K562 (cell line): ENCODE data around the gene KRT80. TPM values are rescaled to one million over a fixed set of nuclear protein-coding genes. Genes with fewer than 3 reads are reported as not detected.

Experiments
- ATAC-seq: fragments of 200-7000 bp; cut with Tn5 transposase; 3 replicates; pipeline ENCODE4 v1.9.1; 2020; ENCODE audit warnings: moderate library complexity
- BruUV-seq: library from RNA; stranded (reverse); fragments of 400-500 nt; replicated peaks from 2 replicates; lab custom pipeline; 2021; lab: Mats Ljungman, UMichigan
- CTCF ChIA-PET: fragments of 300-600 bp; formaldehyde crosslinking; extraction: SDS; loops from one replicate; lab custom pipeline; 2021; ENCODE audit warnings: low intra/inter-chr PET ratio; lab: Yijun Ruan, JAX
- POLR2A ChIA-PET: fragments of 300-600, 350-650 bp; sonication (Branson Sonifier 250); formaldehyde crosslinking; extraction: SDS; loops from one replicate; lab custom pipeline; 2021; ENCODE audit warnings: antibody characterized with exemption, inconsistent platforms; lab: Yijun Ruan, JAX
- DNase-seq, 4 experiments: peaks; one replicate each; pipeline versions ENCODE4 v3.0.0 to v3.0.0-alpha.2; 2011 to 2018; ENCODE audit warnings: low spot score in 3 of 4, mixed read lengths in 3 of 4; ENCODE audit errors: extremely low read depth in 1 of 4
- FAIRE-seq: peaks from 2 replicates; lab custom pipeline; 2011; peaks lifted over from hg19 to GRCh38; lab: Jason Lieb, UNC
- H2AFZ ChIP-seq: 2 replicates; pipeline ENCODE4 v1.6.0; 2011; ENCODE audit warnings: low read depth, low read length, control low read depth, inconsistent platforms
- H3K27ac ChIP-seq: fragments of 200-600 bp; 3 replicates; pipeline ENCODE4 v1.8.0; 2011; ENCODE audit warnings: low read depth, mild to moderate bottlenecking, control low read depth, inconsistent platforms, low read length, moderate library complexity, mixed read lengths; ENCODE audit errors: extremely low read depth
- H3K27me3 ChIP-seq, 2 experiments: fragments of 300-600 bp in 1 of 2; 2 replicates in 1 of 2; 3 replicates in 1 of 2; pipeline versions ENCODE4 v1.6.0 to v1.8.0; 2011; ENCODE audit warnings: inconsistent platforms in 2 of 2, low read length in 2 of 2, mild to moderate bottlenecking in 1 of 2, mixed read lengths in 1 of 2, moderate library complexity in 1 of 2; ENCODE audit not compliant: control insufficient read depth in 2 of 2, insufficient read depth in 2 of 2
- H3K36me3 ChIP-seq: fragments of 300-600 bp; 3 replicates; pipeline ENCODE4 v1.8.0; 2011; ENCODE audit warnings: mild to moderate bottlenecking, low read length, inconsistent platforms; ENCODE audit not compliant: control insufficient read depth, insufficient read depth
- H3K4me1 ChIP-seq, 2 experiments: fragments of 200-600 bp in 1 of 2; replicated peaks in 1 of 2; 2 replicates in 1 of 2; 3 replicates in 1 of 2; pipeline versions ENCODE4 v1.5.1 to v1.8.0; 2011; ENCODE audit warnings: inconsistent platforms in 2 of 2, low read length in 2 of 2, mild to moderate bottlenecking in 1 of 2, mixed read lengths in 1 of 2, moderate library complexity in 1 of 2; ENCODE audit not compliant: control insufficient read depth in 2 of 2, insufficient read depth in 2 of 2
- H3K4me2 ChIP-seq: 2 replicates; pipeline ENCODE4 v1.6.1; 2011; ENCODE audit warnings: low read length, control low read depth, inconsistent platforms, mixed read lengths; ENCODE audit not compliant: insufficient read depth
- H3K4me3 ChIP-seq: fragments of 200-600 bp; sonication (generic), shearing (Covaris generic); 2 replicates; pipeline ENCODE4 v1.5.1; 2016; ENCODE audit warnings: control low read depth, inconsistent platforms
- H3K79me2 ChIP-seq: fragments of 200-600 bp; 3 replicates; pipeline ENCODE4 v1.8.0; 2011; ENCODE audit warnings: low read length, inconsistent platforms; ENCODE audit not compliant: control insufficient read depth, insufficient read depth
- H3K9ac ChIP-seq, 2 experiments: 2 replicates each; pipeline versions ENCODE4 v1.6.0 to v1.6.1; 2011; ENCODE audit warnings: low read depth in 2 of 2, low read length in 2 of 2, control low read depth in 1 of 2, inconsistent platforms in 1 of 2, mild to moderate bottlenecking in 1 of 2, mixed read lengths in 1 of 2; ENCODE audit not compliant: insufficient read depth in 1 of 2
- H3K9me1 ChIP-seq: one replicate; pipeline ENCODE4 v1.6.0; 2011; ENCODE audit warnings: inconsistent platforms, mild to moderate bottlenecking, low read length, moderate library complexity; ENCODE audit not compliant: control insufficient read depth, insufficient read depth
- H3K9me3 ChIP-seq: replicated peaks from 2 replicates; pipeline ENCODE4 v1.5.1; 2011; ENCODE audit warnings: low read depth, low read length, inconsistent platforms; ENCODE audit not compliant: control insufficient read depth, insufficient read depth
- H4K20me1 ChIP-seq: replicated peaks from 2 replicates; pipeline ENCODE4 v1.6.1; 2011; ENCODE audit warnings: low read length, inconsistent platforms, mixed read lengths; ENCODE audit not compliant: control insufficient read depth, insufficient read depth
- ATF1 ChIP-seq, 2 experiments: fragments of 450-650 bp in 1 of 2; IDR thresholded peaks; 2 replicates each; pipeline ENCODE4 v1.6.1; 2016; ENCODE audit warnings: missing compliant biosample characterization in 1 of 2, missing genetic modification characterization in 1 of 2
- C11orf30 ChIP-seq: fragments of 450-650 bp; IDR thresholded peaks from 2 replicates; pipeline ENCODE4 v1.6.1; 2016; ENCODE audit warnings: low read depth, mild to moderate bottlenecking
- MAZ ChIP-seq, 2 experiments: fragments of 450-650 bp in 1 of 2; sonication (generic) in 1 of 2; formaldehyde crosslinking; IDR thresholded peaks in 1 of 2; conservative IDR thresholded peaks in 1 of 2; 2 replicates each; pipeline versions ENCODE4 v1.4.0 to v1.5.0; 2020; ENCODE audit warnings: mild to moderate bottlenecking in 1 of 2, missing genetic modification reagents in 1 of 2
- PHF21A ChIP-seq: fragments of 450-650 bp; IDR thresholded peaks from 2 replicates; pipeline ENCODE4 v1.6.1; 2017; ENCODE audit warnings: low read depth, borderline replicate concordance
- PHTF2 ChIP-seq: fragments of 250-450 bp; sonication (Bioruptor Pico); IDR thresholded peaks from 2 replicates; pipeline ENCODE4 v1.5.0; 2021; ENCODE audit warnings: mild to moderate bottlenecking
- RB1 ChIP-seq: fragments of 450-650 bp; IDR thresholded peaks from 2 replicates; pipeline ENCODE4 v1.6.1; 2017; ENCODE audit warnings: low read depth, mild to moderate bottlenecking
- ZNF239 ChIP-seq: fragments of 250-450 bp; sonication (Bioruptor Pico); IDR thresholded peaks from 2 replicates; pipeline ENCODE4 v1.4.0; 2020; ENCODE audit warnings: mild to moderate bottlenecking
- ZNF3 ChIP-seq: fragments of 250-450 bp; sonication (Bioruptor Pico); IDR thresholded peaks from 2 replicates; pipeline ENCODE4 v1.5.0; 2021; ENCODE audit warnings: mild to moderate bottlenecking, moderate library complexity
- WGBS: fragments of 100-300 bp; shearing (Covaris generic); methylation state at CpG from one replicate; pipeline ENCODE4 v1.1.6; 2016; ENCODE audit warnings: low coverage, mixed read lengths; ENCODE audit not compliant: insufficient coverage; ENCODE audit errors: missing lambda C conversion rate; 5-methylcytosine and 5-hydroxymethylcytosine counted together
- in situ Hi-C: fragments of 300-500 bp; cut with MboI; formaldehyde crosslinking; loops from 4 replicates; pipeline ENCODE4 v1.15.0; 2018; ENCODE audit warnings: inconsistent platforms, mixed read lengths
- intact Hi-C: fragments of 100-400 bp; cut with micrococcal nuclease; formaldehyde crosslinking; loops from 2 replicates; pipeline ENCODE4 v1.14.2; 2022
- polyA plus RNA-seq, 8 experiments: library from polyadenylated mRNA; depleted of rRNA in 4 of 8; stranded (reverse) in 5 of 8; unstranded in 3 of 8; fragments of >200 nt; fragmentation: Nextera tagmentation in 2 of 8; fragmentation: Illumina TruSeq in 1 of 8; extraction: Ambion mirVana in 2 of 8; extraction: Trizol in 1 of 8; gene quantifications; 2 replicates each; pipeline versions ENCODE4 v1.2.1 to v1.2.3, GENCODE V29; 2011 to 2014; ENCODE audit warnings: inconsistent platforms in 1 of 8, missing spikeins in 1 of 8
- total RNA-seq, 7 experiments: library from RNA; depleted of rRNA in 6 of 7; stranded (reverse); fragments of >200 nt in 6 of 7; fragmentation: Illumina TruSeq in 2 of 7; extraction: Trizol in 2 of 7; gene quantifications; 2 replicates each; pipeline versions ENCODE4 v1.2.1 to v1.2.3, GENCODE V29; 2011 to 2021; ENCODE audit warnings: low replicate concordance in 1 of 7
- TF ChIP-seq, protein P1 (sequence below), 3 experiments: IDR thresholded peaks in 2 of 3; conservative IDR thresholded peaks in 1 of 3; 2 replicates each; pipeline ENCODE4 v1.5.1; 2011 to 2012; ENCODE audit warnings: low read length in 3 of 3, mild to moderate bottlenecking in 3 of 3, control low read depth in 2 of 3, improper control_type of control experiment in 1 of 3, inconsistent platforms in 1 of 3, low read depth in 1 of 3, mixed read lengths in 1 of 3, moderate library complexity in 1 of 3; ENCODE audit not compliant: insufficient read depth in 2 of 3
- TF ChIP-seq, protein P2 (sequence below): fragments of 250-450 bp; sonication (Bioruptor Pico); IDR thresholded peaks from 2 replicates; pipeline ENCODE4 v1.5.0; 2021
- TF ChIP-seq, protein P3 (sequence below), 2 experiments: fragments of 450-650 bp; IDR thresholded peaks; 2 replicates each; pipeline ENCODE4 v1.6.1; 2016
- TF ChIP-seq, protein P4 (sequence below): IDR thresholded peaks from 3 replicates; pipeline ENCODE4 v1.6.1; 2011; ENCODE audit warnings: borderline replicate concordance, mild to moderate bottlenecking, moderate library complexity; ENCODE audit not compliant: insufficient read length; ENCODE audit errors: extremely low read depth

KRT80 gene
- total and polyA plus RNA-seq, 9 of the 15 experiments (the other 6 are each of a cell fraction or from before 2014, with no cell fraction given), result not detected

DNA sequence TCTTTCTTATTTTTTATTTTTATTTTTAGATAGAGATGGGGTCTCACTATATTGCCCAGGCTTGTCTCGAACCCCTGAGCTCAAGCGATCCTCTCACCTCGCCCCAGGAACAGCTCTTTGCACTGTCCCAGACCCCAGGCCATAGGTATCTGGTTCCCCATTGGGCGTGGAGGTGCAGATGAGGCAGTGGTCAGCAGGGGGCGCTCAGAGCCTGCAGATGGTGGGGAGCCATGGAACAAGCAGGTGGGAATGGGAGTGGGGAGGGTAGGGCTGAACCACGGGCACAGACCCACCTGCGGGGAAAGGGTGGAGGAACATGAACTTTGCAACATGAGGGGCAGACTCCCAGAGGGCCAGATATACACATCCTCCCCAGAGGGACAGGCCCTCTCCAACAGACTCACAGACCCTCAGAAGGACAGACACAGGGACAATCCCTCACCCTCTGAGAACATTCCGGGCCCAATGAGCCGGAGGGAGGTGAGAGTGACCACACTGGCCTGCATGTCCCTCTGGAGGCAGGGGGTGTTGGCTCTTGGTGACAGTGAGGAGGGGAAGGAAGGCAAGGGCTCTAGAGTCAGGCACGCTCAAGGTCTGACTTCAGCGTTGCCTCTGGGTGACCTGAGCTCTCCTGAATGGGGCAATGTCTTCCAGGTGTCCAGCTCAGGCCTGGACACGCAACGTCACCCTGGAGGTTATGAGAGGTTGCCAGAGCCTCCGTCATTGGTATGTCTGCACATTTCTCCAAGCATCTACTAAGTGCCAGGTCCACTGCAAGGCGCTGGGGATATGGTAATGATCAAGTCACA is 34.9 kb downstream of the KRT80 start:
- peaks cover 0 to 6% of the 10 kb centered on the region in 2 experiments; a peak in 3 of 5 replicates for H3K4me1 ChIP-seq
- H3K9me1 ChIP-seq, result no peaks in the 10 kb centered on the region
- ATAC-seq (peak; percentile 88), FAIRE-seq (peak; percentile 65), DNase-seq (peak; percentile 76 to 86 (median 82))
- H4K20me1 ChIP-seq, result 0 out of 2 replicates have a peak, but pooled peaks cover 6% of the 10 kb centered on the region
- no peak overlapping the region for H3K4me2 ChIP-seq
- intact Hi-C loops, result loop anchor here (5.0 to 10.0 kb wide), 4 partner anchors 208 to 825 kb away; partner anchors contain the start of gene KRT85
- POLR2A ChIA-PET, result interaction anchor here (0.6 kb wide), 1 partner anchor 729 kb away, joined by 3 read pairs; no protein-coding TSS in a partner anchor
- WGBS, result 8% methylated on average over 12 of the region's 15 CpGs
- peaks cover 7 to 18% of the 10 kb centered on the region in 2 experiments; a peak in 4 of 5 replicates for H3K27me3 ChIP-seq
- H3K27ac ChIP-seq, result no peak overlapping the region
- H3K9me3 ChIP-seq, result no peaks in the 10 kb centered on the region
- no peak overlapping the region for H3K9ac ChIP-seq
- CTCF ChIA-PET, result interaction anchor here (0.6 to 2.8 kb wide), 6 partner anchors 56 to 824 kb away, joined by 3 to 26 read pairs (median 4); no protein-coding TSS in a partner anchor
- H3K36me3 ChIP-seq, result no peaks in the 10 kb centered on the region
- H3K79me2 ChIP-seq, result no peaks in the 10 kb centered on the region
- in situ Hi-C loops, result no loop called here
- BruUV-seq, result no TSS peak
- no peak overlapping the region for H2AFZ ChIP-seq
- H3K4me3 ChIP-seq, result no peak overlapping the region
- TF ChIP-seq ZNF239 (no peak), RB1 (peak; percentile 16; the same call in 1 of the 2 replicates), PHTF2 (CRISPR knock-in tag) (no peak), PHF21A (no peak), ATF1 (CRISPR knock-in tag; IDR thresholded peaks at IDR 0.05) (no peak), ATF1 (tag; IDR thresholded peaks at IDR 0.05) (no peak), MAZ (CRISPR knock-in tag; conservative IDR thresholded peaks at IDR 0.05 in 1 of 2, IDR thresholded peaks at IDR 0.05 in 1 of 2) (no peak), ZNF3 (CRISPR knock-in tag) (no peak), C11orf30 (no peak)
- TF ChIP-seq, protein P1, sequence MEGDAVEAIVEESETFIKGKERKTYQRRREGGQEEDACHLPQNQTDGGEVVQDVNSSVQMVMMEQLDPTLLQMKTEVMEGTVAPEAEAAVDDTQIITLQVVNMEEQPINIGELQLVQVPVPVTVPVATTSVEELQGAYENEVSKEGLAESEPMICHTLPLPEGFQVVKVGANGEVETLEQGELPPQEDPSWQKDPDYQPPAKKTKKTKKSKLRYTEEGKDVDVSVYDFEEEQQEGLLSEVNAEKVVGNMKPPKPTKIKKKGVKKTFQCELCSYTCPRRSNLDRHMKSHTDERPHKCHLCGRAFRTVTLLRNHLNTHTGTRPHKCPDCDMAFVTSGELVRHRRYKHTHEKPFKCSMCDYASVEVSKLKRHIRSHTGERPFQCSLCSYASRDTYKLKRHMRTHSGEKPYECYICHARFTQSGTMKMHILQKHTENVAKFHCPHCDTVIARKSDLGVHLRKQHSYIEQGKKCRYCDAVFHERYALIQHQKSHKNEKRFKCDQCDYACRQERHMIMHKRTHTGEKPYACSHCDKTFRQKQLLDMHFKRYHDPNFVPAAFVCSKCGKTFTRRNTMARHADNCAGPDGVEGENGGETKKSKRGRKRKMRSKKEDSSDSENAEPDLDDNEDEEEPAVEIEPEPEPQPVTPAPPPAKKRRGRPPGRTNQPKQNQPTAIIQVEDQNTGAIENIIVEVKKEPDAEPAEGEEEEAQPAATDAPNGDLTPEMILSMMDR (IDR thresholded peaks at IDR 0.05 in 2 of 3, conservative IDR thresholded peaks at IDR 0.05 in 1 of 3; ENCODE audit: insufficient read depth in 2 of 3, low read depth in 1 of 3, low read length in 3 of 3), result peak; percentile 90 to 96 (median 92)
- TF ChIP-seq, protein P2, sequence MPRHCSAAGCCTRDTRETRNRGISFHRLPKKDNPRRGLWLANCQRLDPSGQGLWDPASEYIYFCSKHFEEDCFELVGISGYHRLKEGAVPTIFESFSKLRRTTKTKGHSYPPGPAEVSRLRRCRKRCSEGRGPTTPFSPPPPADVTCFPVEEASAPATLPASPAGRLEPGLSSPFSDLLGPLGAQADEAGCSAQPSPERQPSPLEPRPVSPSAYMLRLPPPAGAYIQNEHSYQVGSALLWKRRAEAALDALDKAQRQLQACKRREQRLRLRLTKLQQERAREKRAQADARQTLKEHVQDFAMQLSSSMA (CRISPR knock-in tag), result no peak
- TF ChIP-seq, protein P3, sequence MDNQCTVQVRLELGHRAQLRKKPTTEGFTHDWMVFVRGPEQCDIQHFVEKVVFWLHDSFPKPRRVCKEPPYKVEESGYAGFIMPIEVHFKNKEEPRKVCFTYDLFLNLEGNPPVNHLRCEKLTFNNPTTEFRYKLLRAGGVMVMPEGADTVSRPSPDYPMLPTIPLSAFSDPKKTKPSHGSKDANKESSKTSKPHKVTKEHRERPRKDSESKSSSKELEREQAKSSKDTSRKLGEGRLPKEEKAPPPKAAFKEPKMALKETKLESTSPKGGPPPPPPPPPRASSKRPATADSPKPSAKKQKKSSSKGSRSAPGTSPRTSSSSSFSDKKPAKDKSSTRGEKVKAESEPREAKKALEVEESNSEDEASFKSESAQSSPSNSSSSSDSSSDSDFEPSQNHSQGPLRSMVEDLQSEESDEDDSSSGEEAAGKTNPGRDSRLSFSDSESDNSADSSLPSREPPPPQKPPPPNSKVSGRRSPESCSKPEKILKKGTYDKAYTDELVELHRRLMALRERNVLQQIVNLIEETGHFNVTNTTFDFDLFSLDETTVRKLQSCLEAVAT (IDR thresholded peaks at IDR 0.05), result no peak
- TF ChIP-seq, protein P4, sequence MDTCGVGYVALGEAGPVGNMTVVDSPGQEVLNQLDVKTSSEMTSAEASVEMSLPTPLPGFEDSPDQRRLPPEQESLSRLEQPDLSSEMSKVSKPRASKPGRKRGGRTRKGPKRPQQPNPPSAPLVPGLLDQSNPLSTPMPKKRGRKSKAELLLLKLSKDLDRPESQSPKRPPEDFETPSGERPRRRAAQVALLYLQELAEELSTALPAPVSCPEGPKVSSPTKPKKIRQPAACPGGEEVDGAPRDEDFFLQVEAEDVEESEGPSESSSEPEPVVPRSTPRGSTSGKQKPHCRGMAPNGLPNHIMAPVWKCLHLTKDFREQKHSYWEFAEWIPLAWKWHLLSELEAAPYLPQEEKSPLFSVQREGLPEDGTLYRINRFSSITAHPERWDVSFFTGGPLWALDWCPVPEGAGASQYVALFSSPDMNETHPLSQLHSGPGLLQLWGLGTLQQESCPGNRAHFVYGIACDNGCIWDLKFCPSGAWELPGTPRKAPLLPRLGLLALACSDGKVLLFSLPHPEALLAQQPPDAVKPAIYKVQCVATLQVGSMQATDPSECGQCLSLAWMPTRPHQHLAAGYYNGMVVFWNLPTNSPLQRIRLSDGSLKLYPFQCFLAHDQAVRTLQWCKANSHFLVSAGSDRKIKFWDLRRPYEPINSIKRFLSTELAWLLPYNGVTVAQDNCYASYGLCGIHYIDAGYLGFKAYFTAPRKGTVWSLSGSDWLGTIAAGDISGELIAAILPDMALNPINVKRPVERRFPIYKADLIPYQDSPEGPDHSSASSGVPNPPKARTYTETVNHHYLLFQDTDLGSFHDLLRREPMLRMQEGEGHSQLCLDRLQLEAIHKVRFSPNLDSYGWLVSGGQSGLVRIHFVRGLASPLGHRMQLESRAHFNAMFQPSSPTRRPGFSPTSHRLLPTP, result no peak
